ENCODE data around the gene GLP1R. TPM values are rescaled to one million over a fixed set of nuclear protein-coding genes. Genes with fewer than 3 reads are reported as not detected.
A peak's percentile ranks its signal among the peaks of the same experiment; 100 is the strongest.

GLP1R gene
- total RNA-seq, 1 experiment from 2014 or later: 1.8 TPM

DNA sequence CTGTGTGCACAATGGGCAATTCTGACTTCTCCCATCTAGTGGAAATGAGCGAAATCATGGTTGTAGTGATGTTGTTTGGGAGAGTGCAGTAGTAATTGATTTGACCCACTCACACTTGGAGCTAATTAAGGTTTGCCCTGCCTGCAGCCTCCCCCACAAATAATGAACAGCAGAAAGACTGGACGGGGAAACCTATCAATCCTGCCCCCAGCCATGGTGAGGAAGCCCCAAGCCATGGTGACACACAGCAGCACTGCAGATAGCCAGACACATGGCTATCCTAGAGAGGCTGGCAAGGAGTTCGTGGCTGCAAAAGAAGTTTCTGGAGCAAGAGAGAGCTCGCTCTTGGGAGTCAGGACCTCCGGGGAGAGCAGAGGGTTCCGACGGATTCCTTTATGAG lies 38.6 kb downstream of the GLP1R start (continued):
- TF ChIP-seq E2F5 (CRISPR knock-in tag; IDR thresholded peaks at IDR 0.05) (no peak), ZNF138 (CRISPR knock-in tag; conservative IDR thresholded peaks at IDR 0.05) (no peak)

DNA sequence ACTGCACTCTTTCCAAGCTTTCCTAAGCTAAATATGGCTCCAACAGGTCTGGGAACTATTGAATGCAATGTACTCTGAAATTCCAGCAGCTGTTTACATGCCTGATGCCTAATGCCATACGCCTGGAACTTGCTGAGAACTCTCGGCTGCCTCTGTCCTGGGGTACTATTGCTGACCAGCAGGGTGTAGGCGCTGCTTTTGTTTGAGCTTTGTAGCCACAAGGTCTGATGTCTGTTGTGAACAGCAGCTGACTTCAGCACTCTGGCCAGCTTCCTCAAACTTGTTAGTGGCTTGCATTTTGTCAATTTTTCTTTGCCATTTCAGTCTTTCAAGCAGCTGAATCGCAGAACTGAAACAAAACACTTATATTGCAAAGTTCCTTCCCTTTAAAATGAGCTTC lies 39.8 kb downstream of the GLP1R start:
- Mint-ChIP-seq H3K4me3 (no peak overlapping the region), H3K4me1 (peaks cover 49% of the 10 kb centered on the region), H3K27ac (no peak overlapping the region), H3K27me3 (ENCODE audit: low read depth) (no peaks in the 10 kb centered on the region; the same call in 1 of the 2 replicates), H3K9me3 (no peaks in the 10 kb centered on the region), H3K36me3 (no peaks in the 10 kb centered on the region)
- ChIA-PET CTCF (interaction anchor here (0.7 to 3.4 kb wide), 48 partner anchors 9 to 274 kb away, joined by 3 to 87 read pairs (median 4); partner anchors contain the start of genes GLP1R, KCNK17 and SAYSD1), POLR2A (interaction anchor here (0.6 to 0.8 kb wide), 4 partner anchors 12 to 119 kb away, joined by 3 to 6 read pairs (median 5); no protein-coding TSS in a partner anchor)
- peak; percentile 75 for DNase-seq (ENCODE audit: low spot score)
- TF ChIP-seq GRHL2 (CRISPR knock-in tag; IDR thresholded peaks at IDR 0.05; ENCODE audit: insufficient replicate concordance, severe bottlenecking): no peak
- no peak for TF ChIP-seq ZNF396 (CRISPR knock-in tag; IDR thresholded peaks at IDR 0.05; ENCODE audit: borderline replicate concordance)
- no peak for TF ChIP-seq OVOL2 (CRISPR knock-in tag; IDR thresholded peaks at IDR 0.05; ENCODE audit: borderline replicate concordance)
- no peak for TF ChIP-seq ZNF219 (CRISPR knock-in tag; IDR thresholded peaks at IDR 0.05; ENCODE audit: borderline replicate concordance)
- TF ChIP-seq CREB1 (CRISPR knock-in tag; IDR thresholded peaks at IDR 0.05): 0 out of 2 replicates have a peak, but pooled peaks have one; percentile 36
- no peak for TF ChIP-seq SP1 (CRISPR knock-in tag; conservative IDR thresholded peaks at IDR 0.05)
- TF ChIP-seq, protein P1, sequence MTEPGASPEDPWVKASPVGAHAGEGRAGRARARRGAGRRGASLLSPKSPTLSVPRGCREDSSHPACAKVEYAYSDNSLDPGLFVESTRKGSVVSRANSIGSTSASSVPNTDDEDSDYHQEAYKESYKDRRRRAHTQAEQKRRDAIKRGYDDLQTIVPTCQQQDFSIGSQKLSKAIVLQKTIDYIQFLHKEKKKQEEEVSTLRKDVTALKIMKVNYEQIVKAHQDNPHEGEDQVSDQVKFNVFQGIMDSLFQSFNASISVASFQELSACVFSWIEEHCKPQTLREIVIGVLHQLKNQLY (CRISPR knock-in tag; IDR thresholded peaks at IDR 0.05): no peak
- no peak for TF ChIP-seq FOXK1 (CRISPR knock-in tag; IDR thresholded peaks at IDR 0.05)
- TF ChIP-seq ETV6 (CRISPR knock-in tag; IDR thresholded peaks at IDR 0.05): no peak
- TF ChIP-seq, protein P2, sequence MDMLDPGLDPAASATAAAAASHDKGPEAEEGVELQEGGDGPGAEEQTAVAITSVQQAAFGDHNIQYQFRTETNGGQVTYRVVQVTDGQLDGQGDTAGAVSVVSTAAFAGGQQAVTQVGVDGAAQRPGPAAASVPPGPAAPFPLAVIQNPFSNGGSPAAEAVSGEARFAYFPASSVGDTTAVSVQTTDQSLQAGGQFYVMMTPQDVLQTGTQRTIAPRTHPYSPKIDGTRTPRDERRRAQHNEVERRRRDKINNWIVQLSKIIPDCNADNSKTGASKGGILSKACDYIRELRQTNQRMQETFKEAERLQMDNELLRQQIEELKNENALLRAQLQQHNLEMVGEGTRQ (CRISPR knock-in tag; IDR thresholded peaks at IDR 0.05): no peak
- TF ChIP-seq, protein P3, sequence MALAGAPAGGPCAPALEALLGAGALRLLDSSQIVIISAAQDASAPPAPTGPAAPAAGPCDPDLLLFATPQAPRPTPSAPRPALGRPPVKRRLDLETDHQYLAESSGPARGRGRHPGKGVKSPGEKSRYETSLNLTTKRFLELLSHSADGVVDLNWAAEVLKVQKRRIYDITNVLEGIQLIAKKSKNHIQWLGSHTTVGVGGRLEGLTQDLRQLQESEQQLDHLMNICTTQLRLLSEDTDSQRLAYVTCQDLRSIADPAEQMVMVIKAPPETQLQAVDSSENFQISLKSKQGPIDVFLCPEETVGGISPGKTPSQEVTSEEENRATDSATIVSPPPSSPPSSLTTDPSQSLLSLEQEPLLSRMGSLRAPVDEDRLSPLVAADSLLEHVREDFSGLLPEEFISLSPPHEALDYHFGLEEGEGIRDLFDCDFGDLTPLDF (CRISPR knock-in tag; IDR thresholded peaks at IDR 0.05): no peak
- TF ChIP-seq, protein P4, sequence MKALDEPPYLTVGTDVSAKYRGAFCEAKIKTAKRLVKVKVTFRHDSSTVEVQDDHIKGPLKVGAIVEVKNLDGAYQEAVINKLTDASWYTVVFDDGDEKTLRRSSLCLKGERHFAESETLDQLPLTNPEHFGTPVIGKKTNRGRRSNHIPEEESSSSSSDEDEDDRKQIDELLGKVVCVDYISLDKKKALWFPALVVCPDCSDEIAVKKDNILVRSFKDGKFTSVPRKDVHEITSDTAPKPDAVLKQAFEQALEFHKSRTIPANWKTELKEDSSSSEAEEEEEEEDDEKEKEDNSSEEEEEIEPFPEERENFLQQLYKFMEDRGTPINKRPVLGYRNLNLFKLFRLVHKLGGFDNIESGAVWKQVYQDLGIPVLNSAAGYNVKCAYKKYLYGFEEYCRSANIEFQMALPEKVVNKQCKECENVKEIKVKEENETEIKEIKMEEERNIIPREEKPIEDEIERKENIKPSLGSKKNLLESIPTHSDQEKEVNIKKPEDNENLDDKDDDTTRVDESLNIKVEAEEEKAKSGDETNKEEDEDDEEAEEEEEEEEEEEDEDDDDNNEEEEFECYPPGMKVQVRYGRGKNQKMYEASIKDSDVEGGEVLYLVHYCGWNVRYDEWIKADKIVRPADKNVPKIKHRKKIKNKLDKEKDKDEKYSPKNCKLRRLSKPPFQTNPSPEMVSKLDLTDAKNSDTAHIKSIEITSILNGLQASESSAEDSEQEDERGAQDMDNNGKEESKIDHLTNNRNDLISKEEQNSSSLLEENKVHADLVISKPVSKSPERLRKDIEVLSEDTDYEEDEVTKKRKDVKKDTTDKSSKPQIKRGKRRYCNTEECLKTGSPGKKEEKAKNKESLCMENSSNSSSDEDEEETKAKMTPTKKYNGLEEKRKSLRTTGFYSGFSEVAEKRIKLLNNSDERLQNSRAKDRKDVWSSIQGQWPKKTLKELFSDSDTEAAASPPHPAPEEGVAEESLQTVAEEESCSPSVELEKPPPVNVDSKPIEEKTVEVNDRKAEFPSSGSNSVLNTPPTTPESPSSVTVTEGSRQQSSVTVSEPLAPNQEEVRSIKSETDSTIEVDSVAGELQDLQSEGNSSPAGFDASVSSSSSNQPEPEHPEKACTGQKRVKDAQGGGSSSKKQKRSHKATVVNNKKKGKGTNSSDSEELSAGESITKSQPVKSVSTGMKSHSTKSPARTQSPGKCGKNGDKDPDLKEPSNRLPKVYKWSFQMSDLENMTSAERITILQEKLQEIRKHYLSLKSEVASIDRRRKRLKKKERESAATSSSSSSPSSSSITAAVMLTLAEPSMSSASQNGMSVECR (CRISPR knock-in tag; IDR thresholded peaks at IDR 0.05; ENCODE audit: borderline replicate concordance): 0 out of 2 replicates have a peak, but pooled peaks have one; percentile 54
- TF ChIP-seq GABPB1 (CRISPR knock-in tag; IDR thresholded peaks at IDR 0.05): no peak
- TF ChIP-seq, protein P5, sequence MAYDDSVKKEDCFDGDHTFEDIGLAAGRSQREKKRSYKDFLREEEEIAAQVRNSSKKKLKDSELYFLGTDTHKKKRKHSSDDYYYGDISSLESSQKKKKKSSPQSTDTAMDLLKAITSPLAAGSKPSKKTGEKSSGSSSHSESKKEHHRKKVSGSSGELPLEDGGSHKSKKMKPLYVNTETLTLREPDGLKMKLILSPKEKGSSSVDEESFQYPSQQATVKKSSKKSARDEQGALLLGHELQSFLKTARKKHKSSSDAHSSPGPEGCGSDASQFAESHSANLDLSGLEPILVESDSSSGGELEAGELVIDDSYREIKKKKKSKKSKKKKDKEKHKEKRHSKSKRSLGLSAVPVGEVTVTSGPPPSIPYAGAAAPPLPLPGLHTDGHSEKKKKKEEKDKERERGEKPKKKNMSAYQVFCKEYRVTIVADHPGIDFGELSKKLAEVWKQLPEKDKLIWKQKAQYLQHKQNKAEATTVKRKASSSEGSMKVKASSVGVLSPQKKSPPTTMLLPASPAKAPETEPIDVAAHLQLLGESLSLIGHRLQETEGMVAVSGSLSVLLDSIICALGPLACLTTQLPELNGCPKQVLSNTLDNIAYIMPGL (CRISPR knock-in tag; IDR thresholded peaks at IDR 0.05): no peak
- TF ChIP-seq NR1H2 (CRISPR knock-in tag; IDR thresholded peaks at IDR 0.05): 0 out of 2 replicates have a peak, but pooled peaks have one; percentile 28
- TF ChIP-seq, protein P6, sequence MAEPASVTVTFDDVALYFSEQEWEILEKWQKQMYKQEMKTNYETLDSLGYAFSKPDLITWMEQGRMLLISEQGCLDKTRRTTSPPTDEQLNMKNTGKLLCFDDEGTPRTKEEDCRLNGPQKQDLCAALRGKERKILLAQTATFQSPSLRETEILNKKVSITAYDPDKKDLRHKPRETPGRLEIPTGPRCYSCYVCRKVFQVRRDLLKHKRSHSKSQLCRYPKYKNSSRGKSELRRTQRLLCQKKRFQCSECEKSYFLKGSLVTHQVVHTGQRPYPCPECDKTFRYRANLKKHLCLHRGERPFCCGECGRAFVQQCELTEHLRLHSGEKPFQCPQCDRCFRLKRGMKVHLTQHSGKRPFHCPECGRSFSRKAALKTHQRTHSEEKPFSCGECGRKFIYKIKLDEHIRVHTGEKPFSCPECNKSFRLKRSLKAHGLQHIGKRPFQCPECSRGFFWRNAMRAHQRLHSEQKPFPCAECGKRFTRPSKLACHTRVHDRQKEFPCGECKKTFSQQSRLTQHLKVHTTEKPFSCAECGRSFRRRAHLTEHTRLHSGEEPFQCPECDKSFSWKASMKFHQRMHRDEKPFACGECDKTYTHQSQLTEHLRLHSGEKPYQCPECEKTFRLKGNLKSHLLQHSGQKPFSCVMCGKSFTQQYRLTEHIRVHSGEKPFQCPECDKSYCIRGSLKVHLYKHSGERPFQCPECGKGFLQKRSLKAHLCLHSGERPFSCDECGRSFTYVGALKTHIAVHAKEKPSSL (CRISPR knock-in tag; conservative IDR thresholded peaks at IDR 0.05): no peak
- TF ChIP-seq, protein P7, sequence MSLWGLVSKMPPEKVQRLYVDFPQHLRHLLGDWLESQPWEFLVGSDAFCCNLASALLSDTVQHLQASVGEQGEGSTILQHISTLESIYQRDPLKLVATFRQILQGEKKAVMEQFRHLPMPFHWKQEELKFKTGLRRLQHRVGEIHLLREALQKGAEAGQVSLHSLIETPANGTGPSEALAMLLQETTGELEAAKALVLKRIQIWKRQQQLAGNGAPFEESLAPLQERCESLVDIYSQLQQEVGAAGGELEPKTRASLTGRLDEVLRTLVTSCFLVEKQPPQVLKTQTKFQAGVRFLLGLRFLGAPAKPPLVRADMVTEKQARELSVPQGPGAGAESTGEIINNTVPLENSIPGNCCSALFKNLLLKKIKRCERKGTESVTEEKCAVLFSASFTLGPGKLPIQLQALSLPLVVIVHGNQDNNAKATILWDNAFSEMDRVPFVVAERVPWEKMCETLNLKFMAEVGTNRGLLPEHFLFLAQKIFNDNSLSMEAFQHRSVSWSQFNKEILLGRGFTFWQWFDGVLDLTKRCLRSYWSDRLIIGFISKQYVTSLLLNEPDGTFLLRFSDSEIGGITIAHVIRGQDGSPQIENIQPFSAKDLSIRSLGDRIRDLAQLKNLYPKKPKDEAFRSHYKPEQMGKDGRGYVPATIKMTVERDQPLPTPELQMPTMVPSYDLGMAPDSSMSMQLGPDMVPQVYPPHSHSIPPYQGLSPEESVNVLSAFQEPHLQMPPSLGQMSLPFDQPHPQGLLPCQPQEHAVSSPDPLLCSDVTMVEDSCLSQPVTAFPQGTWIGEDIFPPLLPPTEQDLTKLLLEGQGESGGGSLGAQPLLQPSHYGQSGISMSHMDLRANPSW (CRISPR knock-in tag; conservative IDR thresholded peaks at IDR 0.05; ENCODE audit: low read depth): no peak
- peak; percentile 91 for ATAC-seq

All from WTC11 (cell line).